Endodermal cell (in vitro differentiated cells): ENCODE results near the gene VTN. TPM values are rescaled to one million over a fixed set of nuclear protein-coding genes. Genes with fewer than 3 reads are reported as not detected.

Source experiments
- DNase-seq: peaks from one replicate; pipeline ENCODE4 v3.0.0-alpha.2; 2017
- H3K27ac ChIP-seq: 2 replicates; pipeline ENCODE4 v1.5.1; 2013; ENCODE audit warnings: mild to moderate bottlenecking, low read depth, low read length, moderate library complexity
- H3K27me3 ChIP-seq: 2 replicates; pipeline ENCODE4 v1.6.1; 2013; ENCODE audit warnings: mild to moderate bottlenecking, low read length, moderate library complexity; ENCODE audit not compliant: insufficient read depth, control insufficient read depth, poor library complexity, severe bottlenecking
- H3K36me3 ChIP-seq: 2 replicates; pipeline ENCODE4 v1.7.0; 2013; ENCODE audit warnings: mild to moderate bottlenecking, low read length, moderate library complexity; ENCODE audit not compliant: control insufficient read depth, insufficient read depth
- H3K4me1 ChIP-seq: one replicate; pipeline ENCODE4 v1.7.0; 2013; ENCODE audit warnings: low read length; ENCODE audit not compliant: control insufficient read depth, insufficient read depth
- H3K4me3 ChIP-seq: 2 replicates; pipeline ENCODE4 v1.5.1; 2013; ENCODE audit warnings: mild to moderate bottlenecking, low read length, moderate library complexity
- H3K9ac ChIP-seq: 2 replicates; pipeline ENCODE4 v1.6.1; 2013; ENCODE audit warnings: mild to moderate bottlenecking, low read length, moderate library complexity; ENCODE audit not compliant: poor library complexity, severe bottlenecking; ENCODE audit errors: extremely low read depth
- H3K9me3 ChIP-seq: 2 replicates; pipeline ENCODE4 v1.6.1; 2013; ENCODE audit warnings: mild to moderate bottlenecking, low read length, moderate library complexity; ENCODE audit not compliant: control insufficient read depth
- H3K27ac Mint-ChIP-seq: 2 replicates; pipeline ENCODE4 v1.8.0; 2020; ENCODE audit warnings: mixed read lengths
- H3K27me3 Mint-ChIP-seq: 2 replicates; pipeline ENCODE4 v1.8.0; 2021; ENCODE audit warnings: mild to moderate bottlenecking, mixed read lengths; ENCODE audit not compliant: insufficient read depth
- H3K36me3 Mint-ChIP-seq: 2 replicates; pipeline ENCODE4 v1.8.0; 2020; ENCODE audit warnings: low read depth, mixed read lengths
- H3K4me1 Mint-ChIP-seq: 2 replicates; pipeline ENCODE4 v1.8.0; 2020; ENCODE audit warnings: mixed read lengths
- H3K4me3 Mint-ChIP-seq: 2 replicates; pipeline ENCODE4 v1.8.0; 2020; ENCODE audit warnings: mild to moderate bottlenecking, moderate library complexity, mixed read lengths
- H3K9me3 Mint-ChIP-seq: 2 replicates; pipeline ENCODE4 v1.8.0; 2020; ENCODE audit warnings: mild to moderate bottlenecking, mixed read lengths
- WGBS, 2 experiments: methylation state at CpG; one replicate each; pipeline versions ENCODE4 v1.1.5 to v1.1.7; 2013; ENCODE audit warnings: missing lambda C conversion rate in 2 of 2, mixed read lengths in 1 of 2; ENCODE audit not compliant: insufficient coverage in 1 of 2, insufficient read length in 1 of 2; 5-methylcytosine and 5-hydroxymethylcytosine counted together
- total RNA-seq, 2 donors: library from RNA; stranded (reverse); fragmentation: NEBNext Ultra II Directional in 1 of 2; extraction: Animal tissue kit (Norgen Biotek cat#: 25700) in 1 of 2; gene quantifications; 2 replicates in 1 of 2; 3 replicates in 1 of 2; pipeline ENCODE4 v1.2.1, GENCODE V29; 2021
- TF ChIP-seq, protein P1 (sequence below): fragments of 200-600 bp; sonication (generic); conservative IDR thresholded peaks from 2 replicates; pipeline ENCODE4 v1.5.0; 2021; ENCODE audit warnings: antibody characterized with exemption, mild to moderate bottlenecking

The VTN gene
- total RNA-seq, 2 donors from 2014 or later, result 2.5 to 6.7 TPM

DNA sequence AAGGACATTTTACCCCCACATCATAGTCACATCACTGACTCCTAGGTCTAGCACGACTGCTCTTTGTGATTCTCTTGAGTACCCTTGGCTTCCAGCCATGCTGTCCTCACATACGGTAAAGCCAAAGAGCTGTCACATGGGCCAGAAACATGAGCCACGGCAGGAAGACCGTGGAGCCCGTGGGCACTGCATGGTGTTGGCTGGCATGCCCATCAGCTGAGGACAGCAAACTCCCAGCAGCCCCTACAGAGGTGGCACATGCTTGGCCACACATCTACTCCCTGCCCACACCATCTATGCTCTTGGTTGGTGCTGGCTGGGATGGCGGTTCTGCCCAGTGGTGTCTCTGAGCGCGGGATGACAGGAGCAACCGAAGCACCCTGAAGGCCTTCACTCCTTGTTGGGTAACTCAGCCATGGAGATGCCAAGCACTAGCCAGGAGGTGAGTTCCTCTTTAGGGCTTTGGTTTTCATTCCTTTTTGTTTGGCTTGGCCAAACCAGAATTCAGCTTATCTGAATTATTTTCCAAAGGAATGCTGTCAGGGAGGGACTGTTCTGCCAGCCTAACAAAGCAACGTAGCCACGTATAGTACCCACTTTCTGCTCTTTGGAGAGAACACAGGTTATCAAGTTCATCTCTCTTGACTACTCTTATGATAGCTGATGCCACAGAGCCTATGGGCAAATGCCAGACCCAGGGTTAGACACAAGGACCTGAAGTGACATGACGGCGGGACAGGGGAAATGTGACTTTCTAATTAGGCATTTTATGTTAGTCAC is 24.5 kb downstream of the VTN start:
- Mint-ChIP-seq H3K9me3 (no peaks in the 10 kb centered on the region), H3K27me3 (no peaks in the 10 kb centered on the region), H3K27ac (peak overlapping the region; percentile 52), H3K4me3 (no peak overlapping the region), H3K36me3 (peaks cover 79% of the 10 kb centered on the region), H3K4me1 (peaks cover 4% of the 10 kb centered on the region)
- Histone ChIP-seq H3K4me1 (peaks cover 9% of the 10 kb centered on the region), H3K27me3 (no peaks in the 10 kb centered on the region), H3K9ac (peak overlapping the region; percentile 25), H3K9me3 (no peaks in the 10 kb centered on the region), H3K36me3 (peaks cover 96% of the 10 kb centered on the region), H3K4me3 (no peak overlapping the region), H3K27ac (peak overlapping the region; percentile 72)
- no peak for DNase-seq
- 95% methylated on average over 11 to 13 of the region's 13 CpGs for WGBS, 2 experiments
- TF ChIP-seq, protein P1, sequence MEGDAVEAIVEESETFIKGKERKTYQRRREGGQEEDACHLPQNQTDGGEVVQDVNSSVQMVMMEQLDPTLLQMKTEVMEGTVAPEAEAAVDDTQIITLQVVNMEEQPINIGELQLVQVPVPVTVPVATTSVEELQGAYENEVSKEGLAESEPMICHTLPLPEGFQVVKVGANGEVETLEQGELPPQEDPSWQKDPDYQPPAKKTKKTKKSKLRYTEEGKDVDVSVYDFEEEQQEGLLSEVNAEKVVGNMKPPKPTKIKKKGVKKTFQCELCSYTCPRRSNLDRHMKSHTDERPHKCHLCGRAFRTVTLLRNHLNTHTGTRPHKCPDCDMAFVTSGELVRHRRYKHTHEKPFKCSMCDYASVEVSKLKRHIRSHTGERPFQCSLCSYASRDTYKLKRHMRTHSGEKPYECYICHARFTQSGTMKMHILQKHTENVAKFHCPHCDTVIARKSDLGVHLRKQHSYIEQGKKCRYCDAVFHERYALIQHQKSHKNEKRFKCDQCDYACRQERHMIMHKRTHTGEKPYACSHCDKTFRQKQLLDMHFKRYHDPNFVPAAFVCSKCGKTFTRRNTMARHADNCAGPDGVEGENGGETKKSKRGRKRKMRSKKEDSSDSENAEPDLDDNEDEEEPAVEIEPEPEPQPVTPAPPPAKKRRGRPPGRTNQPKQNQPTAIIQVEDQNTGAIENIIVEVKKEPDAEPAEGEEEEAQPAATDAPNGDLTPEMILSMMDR, result no peak

- peaks cover 93% of the 10 kb centered on the region for H3K36me3 ChIP-seq
- Mint-ChIP-seq H3K4me1 (peaks cover 1% of the 10 kb centered on the region), H3K9me3 (no peaks in the 10 kb centered on the region), H3K4me3 (no peak overlapping the region), H3K36me3 (peaks cover 74% of the 10 kb centered on the region), H3K27ac (no peak overlapping the region), H3K27me3 (no peaks in the 10 kb centered on the region)
- no peak overlapping the region for H3K27ac ChIP-seq
- H3K27me3 ChIP-seq, result no peaks in the 10 kb centered on the region
- peaks cover 5% of the 10 kb centered on the region for H3K4me1 ChIP-seq
- no peaks in the 10 kb centered on the region for H3K9me3 ChIP-seq
- peak; percentile 53 for DNase-seq
- TF ChIP-seq, protein P1, result no peak
- H3K4me3 ChIP-seq, result no peak overlapping the region
- WGBS, 2 experiments, result 94 to 95% methylated on average over 15 to 19 of the region's 19 CpGs
- H3K9ac ChIP-seq, result no peak overlapping the region
These were observed 25.6 kb downstream of the VTN start for GRCh38 chr17:28344435-28344901.

DNA sequence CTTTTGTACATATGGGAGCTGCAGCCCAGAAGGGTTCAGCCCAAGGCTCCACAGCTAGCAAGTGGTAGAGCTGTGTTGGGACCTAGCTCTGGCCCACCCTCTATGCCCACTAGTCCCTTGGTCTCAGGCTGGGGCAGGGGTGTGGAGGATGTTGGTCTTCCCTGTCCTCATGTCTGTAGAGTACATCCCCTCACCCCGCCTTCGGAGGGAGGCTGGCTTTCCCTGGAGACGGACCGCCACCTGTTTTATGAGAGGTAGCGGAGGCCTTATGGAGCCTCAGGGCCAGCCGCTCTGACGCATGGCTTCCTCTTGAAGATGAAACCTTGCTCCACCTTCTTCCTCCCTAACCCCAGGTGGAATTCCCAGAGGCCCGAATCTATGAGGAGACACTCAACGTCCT is 26.1 kb downstream of the VTN start:
- Histone ChIP-seq H3K27me3 (no peaks in the 10 kb centered on the region), H3K4me3 (no peak overlapping the region), H3K9ac (no peak overlapping the region), H3K27ac (no peak overlapping the region), H3K9me3 (no peaks in the 10 kb centered on the region), H3K4me1 (peaks cover 5% of the 10 kb centered on the region), H3K36me3 (peaks cover 93% of the 10 kb centered on the region)
- H3K36me3 Mint-ChIP-seq, result peaks cover 76% of the 10 kb centered on the region
- H3K9me3 Mint-ChIP-seq, result no peaks in the 10 kb centered on the region
- TF ChIP-seq, protein P1, result no peak
- DNase-seq, result no peak
- H3K27ac Mint-ChIP-seq, result no peak overlapping the region
- no peaks in the 10 kb centered on the region for H3K27me3 Mint-ChIP-seq
- 97 to 99% methylated on average over 7 to 9 of the region's 9 CpGs for WGBS, 2 experiments
- H3K4me1 Mint-ChIP-seq, result peaks cover 1% of the 10 kb centered on the region
- H3K4me3 Mint-ChIP-seq, result no peak overlapping the region
